ENCODE results near the gene VTI1A. TPM values are rescaled to one million over a fixed set of nuclear protein-coding genes. Genes with fewer than 3 reads are reported as not detected.

VTI1A gene
- total and polyA plus RNA-seq, 9 donors: 7.8 to 48.2 (median 20.0) TPM

DNA sequence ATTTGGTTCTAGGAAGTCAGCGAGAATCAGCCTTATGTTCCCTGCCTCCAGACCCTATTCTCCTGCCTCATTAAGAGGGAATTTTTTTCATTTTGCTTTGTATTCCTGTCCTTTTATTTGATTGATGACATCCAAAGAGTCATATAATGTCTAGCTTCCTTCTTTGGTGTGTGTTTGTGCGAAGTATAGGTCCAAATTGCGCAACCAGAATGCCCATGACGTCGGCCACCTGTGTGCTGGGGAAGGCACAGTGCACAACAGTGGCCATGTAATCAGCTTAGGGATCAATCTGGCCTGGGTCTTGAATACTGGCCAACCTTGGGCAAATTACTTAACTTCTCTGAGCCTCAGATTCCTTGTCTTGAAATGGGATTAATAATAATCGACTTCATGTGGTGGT, 206.2 kb downstream of the VTI1A start:
- no peak for TF ChIP-seq POLR2A (IDR thresholded peaks at IDR 0.05)
- TF ChIP-seq, protein P1, sequence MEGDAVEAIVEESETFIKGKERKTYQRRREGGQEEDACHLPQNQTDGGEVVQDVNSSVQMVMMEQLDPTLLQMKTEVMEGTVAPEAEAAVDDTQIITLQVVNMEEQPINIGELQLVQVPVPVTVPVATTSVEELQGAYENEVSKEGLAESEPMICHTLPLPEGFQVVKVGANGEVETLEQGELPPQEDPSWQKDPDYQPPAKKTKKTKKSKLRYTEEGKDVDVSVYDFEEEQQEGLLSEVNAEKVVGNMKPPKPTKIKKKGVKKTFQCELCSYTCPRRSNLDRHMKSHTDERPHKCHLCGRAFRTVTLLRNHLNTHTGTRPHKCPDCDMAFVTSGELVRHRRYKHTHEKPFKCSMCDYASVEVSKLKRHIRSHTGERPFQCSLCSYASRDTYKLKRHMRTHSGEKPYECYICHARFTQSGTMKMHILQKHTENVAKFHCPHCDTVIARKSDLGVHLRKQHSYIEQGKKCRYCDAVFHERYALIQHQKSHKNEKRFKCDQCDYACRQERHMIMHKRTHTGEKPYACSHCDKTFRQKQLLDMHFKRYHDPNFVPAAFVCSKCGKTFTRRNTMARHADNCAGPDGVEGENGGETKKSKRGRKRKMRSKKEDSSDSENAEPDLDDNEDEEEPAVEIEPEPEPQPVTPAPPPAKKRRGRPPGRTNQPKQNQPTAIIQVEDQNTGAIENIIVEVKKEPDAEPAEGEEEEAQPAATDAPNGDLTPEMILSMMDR (IDR thresholded peaks at IDR 0.05): no peak
- no peak for TF ChIP-seq EP300 (IDR thresholded peaks at IDR 0.05)
- no peak for DNase-seq
- H3K27me3 ChIP-seq: no peaks in the 10 kb centered on the region
- H3K36me3 ChIP-seq: no peaks in the 10 kb centered on the region
- no peaks in the 10 kb centered on the region for H3K9me3 ChIP-seq
- no peak overlapping the region for H3K27ac ChIP-seq
- H3K4me1 ChIP-seq (ENCODE audit: insufficient read depth): peaks cover 3% of the 10 kb centered on the region
- 96% methylated on average over 6 of the region's 6 CpGs for WGBS, 3 donors
- intact Hi-C loops (cut with DNase I): no loop called here
- H3K4me3 ChIP-seq: no peak overlapping the region

DNA sequence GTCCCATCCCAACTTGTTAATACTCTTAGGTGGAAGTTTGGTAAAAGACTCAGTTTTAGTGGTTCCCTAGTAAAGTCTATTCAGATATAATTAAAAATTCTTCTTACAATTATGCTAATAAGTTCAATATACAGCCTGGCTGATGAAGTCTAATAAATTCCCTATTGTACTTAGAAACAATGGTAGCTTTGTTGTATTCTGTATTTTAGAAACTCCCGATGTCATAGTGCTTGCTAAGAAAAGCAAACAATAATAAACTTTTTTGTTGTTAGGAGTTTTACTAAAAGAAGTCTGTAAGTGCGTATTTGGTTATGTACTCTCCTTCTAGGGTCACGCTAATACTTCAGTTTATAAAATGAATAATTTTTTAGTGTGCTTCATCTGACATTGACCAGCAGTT, 206.8 kb downstream of the VTI1A start:
- H3K27me3 ChIP-seq: no peaks in the 10 kb centered on the region
- WGBS, 3 donors: 83 to 95% (median 90%) methylated on average over 3 of the region's 3 CpGs
- H3K36me3 ChIP-seq: no peaks in the 10 kb centered on the region
- no peak for TF ChIP-seq EP300 (IDR thresholded peaks at IDR 0.05)
- TF ChIP-seq, protein P1 (IDR thresholded peaks at IDR 0.05): no peak
- no peak for TF ChIP-seq POLR2A (IDR thresholded peaks at IDR 0.05)
- peaks cover 3% of the 10 kb centered on the region for H3K4me1 ChIP-seq (ENCODE audit: insufficient read depth)
- H3K27ac ChIP-seq: no peak overlapping the region
- intact Hi-C loops (cut with DNase I): no loop called here
- no peak for DNase-seq
- H3K9me3 ChIP-seq: no peaks in the 10 kb centered on the region
- no peak overlapping the region for H3K4me3 ChIP-seq

DNA sequence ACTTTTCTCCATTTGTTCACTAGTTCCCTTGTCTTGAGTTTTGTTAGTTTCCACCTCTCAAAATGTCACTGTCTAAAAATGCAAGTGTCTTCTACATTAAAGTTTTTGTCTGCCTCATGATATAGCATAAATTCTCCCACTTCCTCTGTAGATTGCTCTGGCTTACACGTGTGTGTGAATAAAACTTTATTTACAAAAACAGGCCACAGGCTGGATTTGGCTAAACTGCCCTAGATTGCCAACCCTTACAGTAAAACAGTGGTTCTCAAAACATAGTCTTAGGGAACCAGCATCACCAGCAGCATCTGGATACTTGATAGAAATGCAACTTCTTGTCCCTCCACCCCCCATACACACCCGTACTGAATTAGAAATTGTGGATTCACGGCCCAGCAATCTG, 207.8 kb downstream of the VTI1A start:
- no peak for DNase-seq
- intact Hi-C loops (cut with DNase I): no loop called here
- H3K9me3 ChIP-seq: no peaks in the 10 kb centered on the region
- H3K27me3 ChIP-seq: no peaks in the 10 kb centered on the region
- H3K4me1 ChIP-seq (ENCODE audit: insufficient read depth): peaks cover 3% of the 10 kb centered on the region
- H3K36me3 ChIP-seq: no peaks in the 10 kb centered on the region
- no peak overlapping the region for H3K4me3 ChIP-seq
- no peak overlapping the region for H3K27ac ChIP-seq
- WGBS, 3 donors: 95 to 96% (median 95%) methylated on average over 3 of the region's 3 CpGs
- TF ChIP-seq, protein P1 (IDR thresholded peaks at IDR 0.05): no peak
- no peak for TF ChIP-seq EP300 (IDR thresholded peaks at IDR 0.05)
- no peak for TF ChIP-seq POLR2A (IDR thresholded peaks at IDR 0.05)

DNA sequence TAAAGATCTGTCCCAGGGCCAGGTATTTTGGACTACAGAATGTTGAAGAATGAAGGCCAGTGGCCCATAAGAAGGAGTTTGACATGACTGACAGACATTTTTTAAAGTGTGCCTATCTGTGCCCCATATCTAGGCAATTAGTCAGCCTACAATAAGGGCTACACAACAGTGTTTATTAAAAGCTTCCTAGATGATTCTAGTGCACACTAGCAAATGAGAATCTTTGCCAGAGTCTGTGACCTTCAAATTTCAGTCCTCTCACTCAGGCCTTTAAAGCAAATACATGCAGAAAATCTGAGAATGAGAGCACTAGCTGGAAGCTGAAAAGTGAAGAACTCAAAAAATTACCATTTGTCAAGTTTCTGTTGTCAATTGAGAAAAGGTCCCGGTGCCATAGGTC, 208.7 kb downstream of the VTI1A start:
- TF ChIP-seq POLR2A (IDR thresholded peaks at IDR 0.05): no peak
- TF ChIP-seq EP300 (IDR thresholded peaks at IDR 0.05): no peak
- TF ChIP-seq, protein P1 (IDR thresholded peaks at IDR 0.05): no peak
- no peak for DNase-seq
- intact Hi-C loops (cut with DNase I): no loop called here
- WGBS, 3 donors: 50 to 76% (median 72%) methylated on average over 1 of the region's 1 CpG
- no peaks in the 10 kb centered on the region for H3K9me3 ChIP-seq
- H3K27ac ChIP-seq: no peak overlapping the region
- H3K27me3 ChIP-seq: no peaks in the 10 kb centered on the region
- peaks cover 3% of the 10 kb centered on the region for H3K4me1 ChIP-seq (ENCODE audit: insufficient read depth)
- no peaks in the 10 kb centered on the region for H3K36me3 ChIP-seq
- H3K4me3 ChIP-seq: no peak overlapping the region

DNA sequence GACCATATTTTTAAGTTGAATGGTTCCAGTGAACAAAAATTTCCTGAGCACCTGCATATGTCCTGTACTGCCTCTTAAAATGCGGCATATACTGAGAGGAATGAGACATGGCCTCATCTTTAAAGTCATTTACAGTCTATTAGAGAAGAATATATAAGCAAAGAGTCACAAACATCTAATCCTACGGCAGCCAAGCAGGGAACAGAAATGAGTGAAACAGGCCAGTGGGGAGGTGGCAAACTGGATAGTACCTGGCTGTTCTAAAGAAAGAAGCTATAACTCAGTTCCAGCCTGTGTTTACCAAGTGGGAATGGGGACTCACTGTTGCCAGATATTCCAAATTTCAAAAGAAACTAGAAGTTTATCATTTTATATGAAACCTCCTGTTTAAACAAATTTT, 211.4 kb downstream of the VTI1A start:
- Histone ChIP-seq H3K27ac (no peak overlapping the region), H3K9me3 (no peaks in the 10 kb centered on the region), H3K4me1 (ENCODE audit: insufficient read depth) (peaks cover 3% of the 10 kb centered on the region), H3K27me3 (no peaks in the 10 kb centered on the region), H3K36me3 (no peaks in the 10 kb centered on the region), H3K4me3 (no peak overlapping the region)
- intact Hi-C loops (cut with DNase I): no loop called here
- WGBS, 3 donors: 97 to 98% (median 97%) methylated on average over 2 of the region's 2 CpGs
- no peak for DNase-seq
- no peak for TF ChIP-seq POLR2A (IDR thresholded peaks at IDR 0.05)
- TF ChIP-seq EP300 (IDR thresholded peaks at IDR 0.05): no peak
- TF ChIP-seq, protein P1 (IDR thresholded peaks at IDR 0.05): no peak

Measured in ovary (tissue), 9 donors.